Panc1 (cell line): ENCODE results near the gene TSPAN17. TPM values are rescaled to one million over a fixed set of nuclear protein-coding genes. Genes with fewer than 3 reads are reported as not detected.

ENCODE experiments used
- ATAC-seq: fragments of 200-7000 bp; cut with Tn5 transposase; 2 replicates; pipeline ENCODE4 v1.9.1; 2020; ENCODE audit warnings: mild to moderate bottlenecking, moderate library complexity
- BruUV-seq: library from RNA; stranded (reverse); fragments of 400-500 nt; replicated peaks from 2 replicates; lab custom pipeline; 2021; lab: Mats Ljungman, UMichigan
- CTCF ChIA-PET: fragments of 300-600 bp; sonication (Branson Sonifier 250); formaldehyde crosslinking; loops from one replicate; lab custom pipeline; 2022; ENCODE audit warnings: antibody characterized with exemption; lab: Charles Lee
- POLR2A ChIA-PET: fragments of 300-600 bp; sonication (Branson Sonifier 250); formaldehyde crosslinking; loops from one replicate; lab custom pipeline; 2022; ENCODE audit warnings: antibody characterized with exemption; lab: Charles Lee
- DNase-seq: peaks from one replicate; pipeline ENCODE4 v3.0.0-alpha.2; 2010; ENCODE audit warnings: low read depth, low spot score
- H3K27ac ChIP-seq: 2 replicates; pipeline ENCODE4 v1.5.1; 2011; ENCODE audit warnings: mild to moderate bottlenecking, low read length, inconsistent platforms
- H3K27me3 ChIP-seq: fragments of 200-500 bp; sonication (Bioruptor generic); 2 replicates; pipeline ENCODE4 v1.6.0; 2014; ENCODE audit warnings: low read length, inconsistent platforms; ENCODE audit not compliant: control insufficient read depth, insufficient read depth
- H3K36me3 ChIP-seq: fragments of 200-500 bp; sonication (Bioruptor generic); 2 replicates; pipeline ENCODE4 v1.5.1; 2014; ENCODE audit warnings: inconsistent platforms, mild to moderate bottlenecking, low read length, moderate library complexity; ENCODE audit not compliant: control insufficient read depth, insufficient read depth
- H3K4me1 ChIP-seq: 2 replicates; pipeline ENCODE4 v1.5.1; 2011; ENCODE audit warnings: inconsistent platforms, mild to moderate bottlenecking, low read length, moderate library complexity; ENCODE audit not compliant: control insufficient read depth, insufficient read depth
- H3K4me3 ChIP-seq, 2 experiments: 2 replicates each; pipeline ENCODE4 v1.5.1; 2011 to 2012; ENCODE audit warnings: low read depth in 2 of 2, low read length in 2 of 2, mild to moderate bottlenecking in 2 of 2, inconsistent platforms in 1 of 2, moderate library complexity in 1 of 2
- H3K9me3 ChIP-seq: fragments of 200-500 bp; sonication (Bioruptor generic); 2 replicates; pipeline ENCODE4 v1.5.1; 2014; ENCODE audit warnings: low read depth, mild to moderate bottlenecking, inconsistent platforms, low read length, moderate library complexity; ENCODE audit not compliant: control insufficient read depth, insufficient read depth
- REST ChIP-seq, 2 experiments: IDR thresholded peaks; 2 replicates each; pipeline ENCODE4 v1.6.1; 2011 to 2012; ENCODE audit warnings: low read depth in 2 of 2, control low read depth in 1 of 2, low read length in 1 of 2, mild to moderate bottlenecking in 1 of 2, moderate library complexity in 1 of 2; ENCODE audit not compliant: insufficient read depth in 1 of 2
- SIN3A ChIP-seq: IDR thresholded peaks from 2 replicates; pipeline ENCODE4 v1.6.1; 2012; ENCODE audit warnings: low read depth, mild to moderate bottlenecking, low read length, moderate library complexity, borderline replicate concordance; ENCODE audit not compliant: insufficient read depth
- TCF7L2 ChIP-seq: IDR thresholded peaks from 2 replicates; pipeline ENCODE4 v1.6.1; 2011; ENCODE audit warnings: mild to moderate bottlenecking, low read depth, low read length, inconsistent platforms
- in situ Hi-C: cut with HindIII; loops from 2 replicates; pipeline ENCODE4 v1.10.0; 2016; ENCODE audit warnings: low sequenced_read_pairs, low pct_unique_long_range_greater_than_20kb
- intact Hi-C: fragments of 100-400 bp; cut with micrococcal nuclease; formaldehyde crosslinking; loops from one replicate; pipeline ENCODE4 v1.10.0; 2022; ENCODE audit not compliant: unreplicated experiment
- microRNA-seq: library from miRNA; unstranded; fragments of <30 nt; microRNA quantifications from one replicate; pipeline ENCODE4 v1.1.0, GENCODE V29; 2020; ENCODE audit not compliant: unreplicated experiment
- total RNA-seq: library from RNA; stranded (reverse); gene quantifications from one replicate; pipeline ENCODE4 v1.2.1, GENCODE V29; 2021; ENCODE audit not compliant: unreplicated experiment

TSPAN17 gene
- total RNA-seq, 1 experiment from 2014 or later: 64.7 TPM

- no peak for DNase-seq
- ChIA-PET CTCF (no interaction called here), POLR2A (no interaction called here)
- Histone ChIP-seq H3K36me3 (no peaks in the 10 kb centered on the region), H3K9me3 (no peaks in the 10 kb centered on the region), H3K27ac (no peak overlapping the region), H3K4me3 (no peak overlapping the region), H3K27me3 (no peaks in the 10 kb centered on the region; the same call in 1 of the 2 replicates), H3K4me1 (no peaks in the 10 kb centered on the region)
- in situ Hi-C loops: no loop called here
- TF ChIP-seq SIN3A: no peak
- TF ChIP-seq TCF7L2: no peak
- no peak for TF ChIP-seq REST (IDR thresholded peaks at IDR 0.05; ENCODE audit: insufficient read depth in 1 of 2, low read depth in 2 of 2, low read length in 1 of 2)
- no peak for ATAC-seq
- intact Hi-C loops: no loop called here
- BruUV-seq: no TSS peak
Measured at GRCh38 chr5:176704817-176705216, 57.5 kb downstream of the TSPAN17 start.

Small RNA genes within 50 kb of the gene (microRNA-seq; reads per million reads assigned to microRNA genes)
- not detected for gene MIR4281

Other genes with a start within 250 kb of the TSPAN17 start
- gene CLTB, start 230.9 kb upstream of the TSPAN17 start, total RNA-seq: 124 TPM
- 86.6 TPM for gene FAF2, start 199.1 kb upstream of the TSPAN17 start, total RNA-seq
- gene RNF44, start 110.1 kb upstream of the TSPAN17 start, total RNA-seq: 113 TPM
- 0.72 TPM for gene CDHR2, start 98.1 kb upstream of the TSPAN17 start, total RNA-seq
- 18.9 TPM for gene GPRIN1, start 37.3 kb upstream of the TSPAN17 start, total RNA-seq
- 0.77 TPM for gene SNCB, start 16.9 kb upstream of the TSPAN17 start, total RNA-seq
- gene EIF4E1B, start 16.8 kb upstream of the TSPAN17 start, total RNA-seq: not detected
- 0.13 TPM for gene UNC5A, start 163.1 kb downstream of the TSPAN17 start, total RNA-seq